Measurements from ENCODE around the gene ATP2B3.

Gene ATP2B3

DNA sequence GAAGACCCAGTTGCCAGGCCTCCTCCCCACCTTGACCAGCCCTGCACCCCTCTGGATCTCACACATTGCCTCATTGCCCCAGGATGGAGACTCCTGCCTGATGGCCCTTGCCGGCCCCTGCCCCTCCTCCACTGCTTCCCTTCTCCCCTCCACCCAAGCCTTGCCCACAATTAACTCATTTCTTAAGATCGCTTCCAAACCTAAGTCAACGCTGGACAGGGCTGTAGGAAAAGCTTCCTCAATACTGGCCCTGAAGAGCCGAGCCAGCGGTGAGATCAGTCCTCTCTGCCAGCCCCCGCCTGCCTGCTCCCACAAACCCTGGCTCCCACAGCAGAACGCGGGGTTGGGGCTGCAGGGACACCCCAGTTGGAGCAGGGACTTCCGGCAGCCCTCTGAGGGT, 39.5 kb upstream of the ATP2B3 start:
- TF ChIP-seq CTCF (IDR thresholded peaks at IDR 0.05; ENCODE audit: insufficient read depth, low read length, poor library complexity, severe bottlenecking) (no peak), EZH2phosphoT487 (conservative IDR thresholded peaks at IDR 0.05; ENCODE audit: low read length) (no peak)
- Histone ChIP-seq H3K27me3 (ENCODE audit: low read length) (no peaks in the 10 kb centered on the region), H3K9me3 (ENCODE audit: insufficient read depth, low read length) (no peaks in the 10 kb centered on the region), H3K9ac (ENCODE audit: low read length) (no peak overlapping the region), H4K20me1 (ENCODE audit: low read depth, low read length) (no peaks in the 10 kb centered on the region), H3K4me3 (ENCODE audit: insufficient read depth, low read length, poor library complexity, severe bottlenecking) (no peak overlapping the region), H3K4me2 (ENCODE audit: low read depth, low read length, poor library complexity, severe bottlenecking) (no peak overlapping the region), H3K79me2 (ENCODE audit: insufficient read depth, low read length) (no peaks in the 10 kb centered on the region), H2AFZ (ENCODE audit: low read depth, low read length, severe bottlenecking) (no peak overlapping the region), H3K9me2 (replicated peaks; ENCODE audit: insufficient read depth, low read length) (no peaks in the 10 kb centered on the region), H3K36me3 (ENCODE audit: low read length) (no peaks in the 10 kb centered on the region), H3K27ac (ENCODE audit: low read depth, low read length) (no peak overlapping the region), H3F3A (ENCODE audit: insufficient read depth) (no peaks in the 10 kb centered on the region)

DNA sequence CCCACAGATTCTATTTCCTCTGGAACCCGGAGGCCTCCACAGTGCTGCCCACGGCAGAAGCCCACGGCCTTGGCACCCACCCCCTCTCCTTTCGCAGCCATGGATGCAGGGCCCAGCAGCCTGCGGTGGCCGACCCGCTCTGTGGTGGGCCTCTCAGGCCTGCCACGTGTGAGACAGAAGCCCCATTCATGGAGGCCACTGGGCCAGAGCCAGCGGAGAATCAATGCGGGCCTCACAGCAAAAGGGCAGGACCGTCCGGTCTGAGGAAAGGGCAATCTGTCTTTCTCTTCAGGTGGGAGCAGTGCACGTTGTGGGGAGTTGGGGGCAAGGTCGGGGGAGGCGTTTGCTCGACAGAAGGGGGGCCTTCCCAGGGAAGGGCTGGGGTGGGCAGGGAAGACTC, 38.7 kb upstream of the ATP2B3 start:
- H3K4me3 ChIP-seq (ENCODE audit: insufficient read depth, low read length, poor library complexity, severe bottlenecking) = no peak overlapping the region
- no peak overlapping the region for H2AFZ ChIP-seq (ENCODE audit: low read depth, low read length, severe bottlenecking)
- H3K27ac ChIP-seq (ENCODE audit: low read depth, low read length) = no peak overlapping the region
- H3K4me2 ChIP-seq (ENCODE audit: low read depth, low read length, poor library complexity, severe bottlenecking) = no peak overlapping the region
- no peaks in the 10 kb centered on the region for H3K9me3 ChIP-seq (ENCODE audit: insufficient read depth, low read length)
- no peak for TF ChIP-seq EZH2phosphoT487 (conservative IDR thresholded peaks at IDR 0.05; ENCODE audit: low read length)
- no peak for TF ChIP-seq CTCF (IDR thresholded peaks at IDR 0.05; ENCODE audit: insufficient read depth, low read length, poor library complexity, severe bottlenecking)
- no peaks in the 10 kb centered on the region for H3K79me2 ChIP-seq (ENCODE audit: insufficient read depth, low read length)
- H3K36me3 ChIP-seq (ENCODE audit: low read length) = no peaks in the 10 kb centered on the region
- no peaks in the 10 kb centered on the region for H3K27me3 ChIP-seq (ENCODE audit: low read length)
- no peak overlapping the region for H3K9ac ChIP-seq (ENCODE audit: low read length)
- no peaks in the 10 kb centered on the region for H3F3A ChIP-seq (ENCODE audit: insufficient read depth)
- no peaks in the 10 kb centered on the region for H3K9me2 ChIP-seq (replicated peaks; ENCODE audit: insufficient read depth, low read length)
- no peaks in the 10 kb centered on the region for H4K20me1 ChIP-seq (ENCODE audit: low read depth, low read length)

GRCh38 chrX:153481043-153481442, 36.4 kb upstream of the ATP2B3 start:
- Histone ChIP-seq H3K9ac (ENCODE audit: low read length) (no peak overlapping the region), H3K9me2 (replicated peaks; ENCODE audit: insufficient read depth, low read length) (no peaks in the 10 kb centered on the region), H4K20me1 (ENCODE audit: low read depth, low read length) (no peaks in the 10 kb centered on the region), H3F3A (ENCODE audit: insufficient read depth) (no peaks in the 10 kb centered on the region), H3K27me3 (ENCODE audit: low read length) (no peaks in the 10 kb centered on the region), H3K79me2 (ENCODE audit: insufficient read depth, low read length) (no peaks in the 10 kb centered on the region), H3K9me3 (ENCODE audit: insufficient read depth, low read length) (no peaks in the 10 kb centered on the region), H2AFZ (ENCODE audit: low read depth, low read length, severe bottlenecking) (no peak overlapping the region), H3K27ac (ENCODE audit: low read depth, low read length) (no peak overlapping the region), H3K36me3 (ENCODE audit: low read length) (no peaks in the 10 kb centered on the region), H3K4me3 (ENCODE audit: insufficient read depth, low read length, poor library complexity, severe bottlenecking) (no peak overlapping the region), H3K4me2 (ENCODE audit: low read depth, low read length, poor library complexity, severe bottlenecking) (no peak overlapping the region)
- no peak for TF ChIP-seq CTCF (IDR thresholded peaks at IDR 0.05; ENCODE audit: insufficient read depth, low read length, poor library complexity, severe bottlenecking)
- no peak for TF ChIP-seq EZH2phosphoT487 (conservative IDR thresholded peaks at IDR 0.05; ENCODE audit: low read length)

All from SU-DHL-6 (cell line).